Limb (tissue), 2 donors: ENCODE results near the gene DENND4C.
"Not testable (repeated sequence)": the region's sequence is repeated elsewhere in the genome, so short reads cannot be mapped to it uniquely, and the experiment has no call there.

Source experiments
- DNase-seq, 2 donors: peaks; one replicate each; pipeline ENCODE4 v3.0.0-alpha.2; 2016; ENCODE audit errors: extremely low spot score in 2 of 2

Gene DENND4C

GRCh38 chr9:19410195-19410503, 179.7 kb downstream of the DENND4C start:
- DNase-seq = no peak

- DNase-seq = no peak
Observed at GRCh38 chr9:19410594-19410993, 180.1 kb downstream of the DENND4C start.

GRCh38 chr9:19411316-19411715, 180.8 kb downstream of the DENND4C start:
- no peak for DNase-seq

- not testable (repeated sequence) for DNase-seq
Observed at GRCh38 chr9:19413456-19413855, 183.0 kb downstream of the DENND4C start.

GRCh38 chr9:19416143-19416542, 185.7 kb downstream of the DENND4C start:
- no peak for DNase-seq

GRCh38 chr9:19420877-19421276, 190.4 kb downstream of the DENND4C start:
- DNase-seq = no peak
